ENCODE measurements around the gene AGBL3.

AGBL3 gene

DNA sequence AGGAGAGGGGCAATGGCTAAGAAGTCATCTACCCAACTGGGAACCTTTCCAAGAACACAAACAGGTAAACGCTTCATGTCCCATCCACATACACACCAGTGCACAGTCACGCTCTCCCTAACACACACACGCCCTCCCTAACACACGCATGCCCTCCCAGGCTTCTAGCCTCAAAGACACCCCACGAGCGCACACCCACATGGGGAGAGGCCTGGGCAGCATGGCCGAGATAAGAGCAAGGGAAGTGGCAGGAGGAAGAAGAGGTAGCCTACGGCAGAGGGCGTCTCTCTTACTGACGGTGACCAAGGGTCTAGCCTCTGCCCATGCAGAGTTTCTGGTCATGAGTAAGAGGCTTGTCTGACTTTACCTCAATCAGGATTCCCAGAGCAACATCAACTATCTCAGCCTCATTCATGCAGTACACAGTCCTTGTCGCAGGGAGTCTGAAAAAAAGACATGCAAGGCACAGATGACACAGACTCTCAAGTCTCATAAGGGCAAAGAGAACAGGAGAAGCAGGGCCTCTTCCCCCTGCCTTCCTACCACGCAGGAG, 181.1 kb downstream of the AGBL3 start:
- ChIA-PET CTCF (no interaction called here), POLR2A (ENCODE audit: low non-redundant PET) (interaction anchor here (0.6 kb wide), 1 partner anchor 348 kb away, joined by 5 read pairs; no protein-coding TSS in a partner anchor)
- no peak for DNase-seq (ENCODE audit: low spot score)
- H3K27ac ChIP-seq: peak overlapping the region; percentile 96
- TF ChIP-seq, protein P1, sequence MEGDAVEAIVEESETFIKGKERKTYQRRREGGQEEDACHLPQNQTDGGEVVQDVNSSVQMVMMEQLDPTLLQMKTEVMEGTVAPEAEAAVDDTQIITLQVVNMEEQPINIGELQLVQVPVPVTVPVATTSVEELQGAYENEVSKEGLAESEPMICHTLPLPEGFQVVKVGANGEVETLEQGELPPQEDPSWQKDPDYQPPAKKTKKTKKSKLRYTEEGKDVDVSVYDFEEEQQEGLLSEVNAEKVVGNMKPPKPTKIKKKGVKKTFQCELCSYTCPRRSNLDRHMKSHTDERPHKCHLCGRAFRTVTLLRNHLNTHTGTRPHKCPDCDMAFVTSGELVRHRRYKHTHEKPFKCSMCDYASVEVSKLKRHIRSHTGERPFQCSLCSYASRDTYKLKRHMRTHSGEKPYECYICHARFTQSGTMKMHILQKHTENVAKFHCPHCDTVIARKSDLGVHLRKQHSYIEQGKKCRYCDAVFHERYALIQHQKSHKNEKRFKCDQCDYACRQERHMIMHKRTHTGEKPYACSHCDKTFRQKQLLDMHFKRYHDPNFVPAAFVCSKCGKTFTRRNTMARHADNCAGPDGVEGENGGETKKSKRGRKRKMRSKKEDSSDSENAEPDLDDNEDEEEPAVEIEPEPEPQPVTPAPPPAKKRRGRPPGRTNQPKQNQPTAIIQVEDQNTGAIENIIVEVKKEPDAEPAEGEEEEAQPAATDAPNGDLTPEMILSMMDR (conservative IDR thresholded peaks at IDR 0.05; ENCODE audit: low read depth): no peak

DNA sequence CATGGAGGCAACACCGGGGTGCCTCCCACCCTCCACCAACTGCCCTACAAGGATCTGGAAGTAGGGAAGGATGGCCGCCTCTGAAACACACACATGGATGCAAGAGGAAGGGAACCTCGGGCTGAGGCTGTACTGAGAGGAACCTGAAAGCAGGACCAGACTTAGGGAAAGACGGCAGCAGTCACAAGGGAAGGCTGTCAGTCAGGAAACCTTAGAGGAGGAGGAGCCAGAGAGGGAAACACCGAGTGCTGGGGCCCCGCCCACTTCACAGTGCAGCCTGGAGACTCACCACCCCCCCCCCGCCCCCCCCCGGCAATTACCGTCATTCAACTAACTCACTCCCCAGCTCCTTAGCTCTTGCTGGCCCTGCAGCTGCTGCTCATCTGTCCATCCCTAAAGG, 181.7 kb downstream of the AGBL3 start:
- H3K27ac ChIP-seq: peak overlapping the region; percentile 96
- ChIA-PET CTCF (no interaction called here), POLR2A (ENCODE audit: low non-redundant PET) (no interaction called here)
- peak; percentile 9 for DNase-seq (ENCODE audit: low spot score)
- TF ChIP-seq, protein P1 (conservative IDR thresholded peaks at IDR 0.05; ENCODE audit: low read depth): no peak

DNA sequence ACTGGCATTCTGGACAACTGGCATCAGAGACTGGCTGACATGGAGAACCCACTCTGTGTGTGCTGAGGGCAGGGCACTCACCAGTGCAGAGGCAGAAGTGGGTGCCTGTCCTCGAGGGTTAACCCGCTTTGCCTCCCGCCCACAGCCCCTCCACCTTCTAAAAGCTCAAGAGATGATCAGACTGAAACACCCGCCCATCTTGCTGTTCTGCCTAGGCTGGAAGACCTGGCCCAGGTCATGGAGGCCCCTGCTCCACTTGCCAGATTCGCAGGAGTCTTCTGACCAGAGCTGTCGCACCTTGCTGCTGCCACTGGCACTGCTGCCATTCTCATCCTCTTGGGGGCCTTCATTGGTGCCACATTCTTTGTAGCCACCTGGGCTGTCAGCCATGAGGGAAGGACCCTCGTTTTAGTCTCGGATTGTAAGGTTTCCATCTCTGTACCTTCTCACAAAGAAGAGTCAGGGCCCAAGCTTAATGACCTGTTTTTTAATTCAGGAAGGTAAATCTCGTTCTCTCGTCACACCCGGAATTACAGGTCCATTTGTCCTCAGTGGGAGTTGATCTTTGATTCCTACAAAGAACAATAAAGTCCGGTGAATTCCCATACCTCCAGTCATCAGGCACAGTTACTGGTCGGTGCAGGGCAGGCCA, 182.3 kb downstream of the AGBL3 start:
- TF ChIP-seq, protein P1 (conservative IDR thresholded peaks at IDR 0.05; ENCODE audit: low read depth): no peak
- no peak for DNase-seq (ENCODE audit: low spot score)
- H3K27ac ChIP-seq: peak overlapping the region; percentile 96
- ChIA-PET CTCF (interaction anchor here (0.7 kb wide), 1 partner anchor 75 kb away, joined by 3 read pairs; no protein-coding TSS in a partner anchor), POLR2A (ENCODE audit: low non-redundant PET) (no interaction called here)

DNA sequence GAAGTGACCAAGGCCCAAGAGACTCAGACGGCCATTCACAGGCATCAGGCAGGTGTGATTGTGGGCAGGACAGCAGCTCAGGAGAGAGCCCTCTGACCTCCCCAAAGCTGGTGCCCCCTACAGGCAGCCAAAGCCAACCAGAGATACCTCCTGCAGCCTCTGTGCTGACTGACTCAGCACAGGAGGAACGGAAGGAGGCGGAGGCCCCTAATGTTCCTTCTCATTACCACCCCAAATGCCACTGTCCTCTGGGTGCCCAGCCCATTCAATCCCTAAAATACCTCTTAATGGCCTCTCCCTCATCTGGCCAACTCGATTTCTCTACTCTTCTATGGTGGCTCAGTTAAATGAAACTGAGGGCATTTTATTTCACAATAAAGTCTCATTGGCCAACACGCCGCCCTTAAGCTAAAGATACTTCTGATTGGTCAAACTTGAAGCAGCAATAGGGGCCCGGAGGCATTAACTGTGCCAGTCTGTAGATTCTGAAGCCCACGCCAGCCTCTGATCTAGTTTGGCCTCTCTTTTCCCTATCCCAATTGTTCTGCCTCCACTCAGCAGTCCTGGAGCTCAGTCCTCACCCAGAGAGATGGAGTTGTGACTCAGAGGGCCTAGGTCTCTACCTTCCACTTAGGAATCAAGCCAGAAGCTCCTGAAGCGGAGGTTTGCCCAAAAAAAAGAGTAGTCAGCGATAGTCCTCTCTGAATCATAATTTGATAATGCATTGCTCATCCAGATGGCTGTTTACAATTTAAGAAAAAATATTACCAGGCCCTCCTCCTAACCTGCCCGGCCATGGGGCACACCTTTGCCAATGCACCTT, 183.0 kb downstream of the AGBL3 start:
- ChIA-PET POLR2A (ENCODE audit: low non-redundant PET) (no interaction called here), CTCF (interaction anchor here (0.7 kb wide), 1 partner anchor 74 kb away, joined by 3 read pairs; no protein-coding TSS in a partner anchor)
- DNase-seq (ENCODE audit: low spot score): peak; percentile 68
- H3K27ac ChIP-seq: peak overlapping the region; percentile 96
- TF ChIP-seq, protein P1 (conservative IDR thresholded peaks at IDR 0.05; ENCODE audit: low read depth): peak; percentile 25; the same call in 1 of the 2 replicates

DNA sequence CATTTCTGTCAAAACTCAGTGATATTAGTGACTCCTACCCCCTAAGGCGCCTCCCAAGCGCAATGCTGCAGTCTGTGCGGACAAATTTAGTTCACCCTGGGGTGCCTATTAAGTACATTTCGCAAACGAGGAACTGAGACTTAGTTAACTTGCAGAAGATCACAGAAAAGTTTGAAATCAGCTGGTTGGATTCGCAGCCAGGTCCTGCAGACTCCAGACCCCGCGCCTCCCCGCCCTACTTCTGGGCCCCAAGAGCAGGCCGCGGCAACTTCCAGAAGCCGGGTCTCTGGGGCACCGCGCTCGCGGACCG, 183.6 kb downstream of the AGBL3 start:
- CTCF ChIA-PET: interaction anchor here (0.6 kb wide), 1 partner anchor 493 kb away, joined by 5 read pairs; the partner anchor contains the start of gene STMP1
- H3K27ac ChIP-seq: peak overlapping the region; percentile 96
- TF ChIP-seq, protein P1 (conservative IDR thresholded peaks at IDR 0.05; ENCODE audit: low read depth): no peak
- DNase-seq (ENCODE audit: low spot score): peak; percentile 7
- POLR2A ChIA-PET (ENCODE audit: low non-redundant PET): no interaction called here

DNA sequence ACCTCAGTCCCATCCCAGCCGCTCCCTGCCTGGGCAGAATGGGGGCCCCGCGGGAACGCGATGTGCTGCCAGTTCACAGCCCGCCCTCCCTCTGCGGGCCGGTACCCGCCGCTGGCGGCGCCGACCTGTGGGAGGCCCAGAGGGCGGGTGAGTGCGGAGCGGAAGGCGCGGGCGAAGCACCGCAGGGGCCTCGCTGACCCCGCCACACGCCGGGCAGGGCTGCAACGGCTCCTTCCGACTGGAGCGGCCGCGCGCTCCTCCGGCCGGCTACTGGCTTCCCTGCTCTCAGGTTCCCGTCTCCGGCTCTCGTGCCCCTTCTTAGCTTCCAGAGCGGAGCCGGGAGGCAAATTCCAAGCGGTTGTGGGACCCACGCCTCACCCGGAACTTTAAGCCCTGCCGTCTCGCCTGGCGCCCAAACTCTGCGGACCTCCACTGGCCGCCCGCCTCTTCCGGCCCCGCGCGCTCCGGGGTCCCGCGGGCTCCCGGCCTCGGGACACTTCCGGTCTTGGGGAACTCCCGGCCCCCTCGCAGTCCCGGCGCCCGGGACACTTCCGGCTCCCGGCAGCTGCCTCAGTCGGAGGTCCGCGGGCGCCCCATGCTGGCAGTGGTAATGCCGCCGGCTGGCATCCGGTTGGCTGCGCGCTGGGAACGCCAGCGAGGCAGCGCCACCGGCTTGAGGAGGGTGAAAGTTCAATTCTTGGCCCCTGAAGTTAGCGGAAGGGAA, 184.1 kb downstream of the AGBL3 start, which contains the start of gene CYREN:
Gene CYREN, minus strand, starts transcription at position 434 of the 724 bp plus-strand sequence. CDS start 1,785 bp downstream, outside the sequence.
- peak within 1 kb of the TSS; percentile 96 for H3K27ac ChIP-seq
- POLR2A ChIA-PET (ENCODE audit: low non-redundant PET): no interaction called here
- TF ChIP-seq, protein P1 (conservative IDR thresholded peaks at IDR 0.05; ENCODE audit: low read depth): peak; percentile 92
- peak; percentile 86 for DNase-seq (ENCODE audit: low spot score)
- CTCF ChIA-PET: interaction anchor here (0.6 kb wide), 2 partner anchors 115 to 492 kb away, joined by 3 to 5 read pairs; partner anchors contain the start of gene STMP1
